Measurements from ENCODE around the gene TGIF1.

TGIF1 gene

GRCh38 chr18:3498698-3499471 lies 48.9 kb downstream of the TGIF1 start:
- DNase-seq (ENCODE audit: low read depth, low spot score), result no peak
- H3K4me3 ChIP-seq (ENCODE audit: low read depth, low read length), result peak overlapping the region; percentile 42
- POLR2A ChIA-PET, result no interaction called here
- no peak for TF ChIP-seq CTCF (IDR thresholded peaks at IDR 0.05; ENCODE audit: insufficient read depth, low read length, missing control alignments)
- CTCF ChIA-PET, result interaction anchor here (0.7 to 4.0 kb wide), 4 partner anchors 44 to 167 kb away, joined by 3 to 17 read pairs (median 4); no protein-coding TSS in a partner anchor

DNA sequence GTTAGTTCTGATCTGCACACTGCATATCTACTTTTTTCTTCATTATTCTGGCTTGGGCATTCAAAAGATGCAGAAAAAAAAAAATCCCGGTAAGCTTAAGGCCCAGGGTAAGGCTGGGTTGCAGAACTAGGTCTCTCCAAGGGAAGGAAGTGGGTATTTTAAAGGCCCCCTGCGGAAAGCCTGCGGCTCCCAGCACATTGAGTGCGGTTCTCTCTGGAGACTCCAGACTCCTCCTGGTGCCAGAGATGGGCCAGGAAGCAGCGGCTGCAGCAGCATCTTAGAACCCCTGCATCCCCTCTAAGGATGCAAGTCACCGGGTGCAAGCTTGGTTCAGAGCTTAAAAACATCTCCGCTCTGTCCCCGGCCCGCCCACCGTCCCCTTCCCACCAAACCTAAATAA lies 49.5 kb downstream of the TGIF1 start:
- DNase-seq (ENCODE audit: low read depth, low spot score), result no peak
- peak overlapping the region; percentile 42 for H3K4me3 ChIP-seq (ENCODE audit: low read depth, low read length)
- ChIA-PET POLR2A (no interaction called here), CTCF (interaction anchor here (0.7 to 4.0 kb wide), 4 partner anchors 45 to 167 kb away, joined by 3 to 17 read pairs (median 4); no protein-coding TSS in a partner anchor)
- no peak for TF ChIP-seq CTCF (IDR thresholded peaks at IDR 0.05; ENCODE audit: insufficient read depth, low read length, missing control alignments)

- ChIA-PET CTCF (interaction anchor here (0.7 to 4.0 kb wide), 4 partner anchors 45 to 166 kb away, joined by 3 to 17 read pairs (median 4); no protein-coding TSS in a partner anchor), POLR2A (no interaction called here)
- no peak for TF ChIP-seq CTCF (IDR thresholded peaks at IDR 0.05; ENCODE audit: insufficient read depth, low read length, missing control alignments)
- H3K4me3 ChIP-seq (ENCODE audit: low read depth, low read length), result no peak overlapping the region
- DNase-seq (ENCODE audit: low read depth, low spot score), result no peak
Observed at GRCh38 chr18:3500016-3500415, 50.0 kb downstream of the TGIF1 start.

GRCh38 chr18:3502650-3503049 lies 52.7 kb downstream of the TGIF1 start:
- POLR2A ChIA-PET, result no interaction called here
- TF ChIP-seq CTCF (IDR thresholded peaks at IDR 0.05; ENCODE audit: insufficient read depth, low read length, missing control alignments), result no peak

GRCh38 chr18:3504637-3505036 lies 54.7 kb downstream of the TGIF1 start:
- ChIA-PET POLR2A (no interaction called here), CTCF (interaction anchor here (1.1 kb wide), 1 partner anchor 23 kb away, joined by 3 read pairs; no protein-coding TSS in a partner anchor)
- TF ChIP-seq CTCF (IDR thresholded peaks at IDR 0.05; ENCODE audit: insufficient read depth, low read length, missing control alignments), result no peak
- no peak for DNase-seq (ENCODE audit: low read depth, low spot score)
- H3K4me3 ChIP-seq (ENCODE audit: low read depth, low read length), result no peak overlapping the region

More at GRCh38 chr18:3502650-3503049, 52.7 kb downstream of the TGIF1 start:
- no peak overlapping the region for H3K4me3 ChIP-seq (ENCODE audit: low read depth, low read length)
- no peak for DNase-seq (ENCODE audit: low read depth, low spot score)
- CTCF ChIA-PET, result no interaction called here

Measured in AG04449 (cell line).